C4-2B (cell line): ENCODE data around the gene CDC42EP2.

Experiments
- CTCF ChIP-seq: fragments of 450-650 bp; conservative IDR thresholded peaks from 2 replicates; pipeline ENCODE4 v1.5.1; 2017; ENCODE audit warnings: mild to moderate bottlenecking
- ZFX ChIP-seq: fragments of 450-650 bp; IDR thresholded peaks from 2 replicates; pipeline ENCODE4 v1.6.1; 2017

GRCh38 chr11:65325435-65325834 lies 10.8 kb downstream of the CDC42EP2 start:
- TF ChIP-seq CTCF: no peak
- TF ChIP-seq ZFX: no peak
